ENCODE data around the gene SLCO1A2.

Gene SLCO1A2

GRCh38 chr12:21296348-21296747, 38.4 kb downstream of the SLCO1A2 start:
- H3K36me3 Mint-ChIP-seq: no peaks in the 10 kb centered on the region
- ATAC-seq (replicated peaks) (no peak), DNase-seq (no peak)
- H3K4me3 Mint-ChIP-seq: no peak overlapping the region
- no peak overlapping the region for H3K27ac Mint-ChIP-seq
- H3K27me3 Mint-ChIP-seq: peaks cover 0 to 4% of the 10 kb centered on the region in 2 donors
- H3K4me1 Mint-ChIP-seq: peaks cover 0 to 2% of the 10 kb centered on the region in 2 donors
- no peaks in the 10 kb centered on the region for H3K9me3 Mint-ChIP-seq

GRCh38 chr12:21294176-21294575, 40.5 kb downstream of the SLCO1A2 start:
- peaks cover 0 to 4% of the 10 kb centered on the region in 2 donors for H3K27me3 Mint-ChIP-seq
- no peaks in the 10 kb centered on the region for H3K9me3 Mint-ChIP-seq
- no peak overlapping the region for H3K4me3 Mint-ChIP-seq
- ATAC-seq (replicated peaks): no peak
- H3K4me1 Mint-ChIP-seq: peaks cover 0 to 2% of the 10 kb centered on the region in 2 donors
- H3K27ac Mint-ChIP-seq: no peak overlapping the region
- no peak for DNase-seq
- H3K36me3 Mint-ChIP-seq: no peaks in the 10 kb centered on the region

GRCh38 chr12:21292111-21292510, 42.6 kb downstream of the SLCO1A2 start:
- ATAC-seq (replicated peaks) (no peak), DNase-seq (no peak)
- Mint-ChIP-seq H3K9me3 (peaks cover 0 to 1% of the 10 kb centered on the region in 2 donors), H3K4me3 (no peak overlapping the region), H3K4me1 (peaks cover 0 to under 1% of the 10 kb centered on the region in 2 donors), H3K27ac (no peak overlapping the region), H3K27me3 (peaks cover 0 to 2% of the 10 kb centered on the region in 2 donors), H3K36me3 (no peaks in the 10 kb centered on the region)

- Mint-ChIP-seq H3K27ac (no peak overlapping the region), H3K4me3 (no peak overlapping the region), H3K36me3 (no peaks in the 10 kb centered on the region), H3K9me3 (peaks cover 0 to 1% of the 10 kb centered on the region in 2 donors), H3K27me3 (no peaks in the 10 kb centered on the region), H3K4me1 (no peaks in the 10 kb centered on the region)
- no peak for DNase-seq
- ATAC-seq (replicated peaks): no peak
Observed at GRCh38 chr12:21289698-21290097, 45.0 kb downstream of the SLCO1A2 start.

DNA sequence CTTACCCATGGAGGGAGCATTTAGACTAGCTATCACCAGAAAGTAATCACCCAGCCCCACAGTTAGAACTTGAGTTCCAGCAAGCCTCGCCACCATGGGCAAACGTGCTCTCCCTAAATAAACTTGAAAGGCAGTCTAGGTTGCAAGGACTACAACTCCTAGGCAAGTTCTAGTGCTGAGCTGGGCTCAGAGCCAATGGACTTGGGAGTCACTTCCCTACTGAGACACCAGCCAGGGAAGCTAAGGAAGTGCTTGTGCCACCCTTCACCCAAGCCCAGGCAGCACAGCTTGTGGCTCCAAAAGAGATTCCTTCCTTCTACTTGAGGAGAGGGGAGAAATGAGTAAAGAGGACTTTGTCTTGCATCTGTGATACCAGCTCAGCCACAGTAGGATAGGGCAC, 57.9 kb downstream of the SLCO1A2 start:
- H3K9me3 Mint-ChIP-seq: peaks cover 0 to 1% of the 10 kb centered on the region in 2 donors
- H3K27ac Mint-ChIP-seq: no peak overlapping the region
- no peaks in the 10 kb centered on the region for H3K4me1 Mint-ChIP-seq
- no peaks in the 10 kb centered on the region for H3K36me3 Mint-ChIP-seq
- no peak overlapping the region for H3K4me3 Mint-ChIP-seq
- peaks cover 0 to 7% of the 10 kb centered on the region in 2 donors for H3K27me3 Mint-ChIP-seq
- DNase-seq: no peak
- ATAC-seq (replicated peaks): no peak

DNA sequence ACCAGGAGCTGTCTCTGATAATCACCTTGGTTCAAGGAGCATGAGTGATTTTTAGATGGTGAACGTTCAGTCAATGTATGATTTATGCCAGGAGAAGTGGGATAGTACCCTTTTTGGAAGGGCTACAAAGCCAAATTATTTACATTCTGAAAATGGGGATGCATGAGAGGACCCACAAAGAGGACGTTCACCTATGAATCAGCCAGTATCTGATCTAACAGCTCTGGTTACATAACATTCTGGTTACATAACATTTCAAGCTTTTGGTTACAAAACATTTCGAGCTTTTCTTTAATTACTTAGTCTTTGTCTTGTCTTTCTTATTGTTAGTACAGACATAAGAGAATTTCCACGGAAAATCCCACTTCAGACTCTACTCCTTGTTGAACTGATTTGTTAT, 68.8 kb downstream of the SLCO1A2 start:
- Mint-ChIP-seq H3K27ac (no peak overlapping the region), H3K4me3 (no peak overlapping the region), H3K9me3 (peaks cover 7 to 10% of the 10 kb centered on the region in 2 donors), H3K4me1 (no peaks in the 10 kb centered on the region), H3K36me3 (no peaks in the 10 kb centered on the region), H3K27me3 (no peaks in the 10 kb centered on the region)
- ATAC-seq (replicated peaks): no peak
- no peak for DNase-seq

DNA sequence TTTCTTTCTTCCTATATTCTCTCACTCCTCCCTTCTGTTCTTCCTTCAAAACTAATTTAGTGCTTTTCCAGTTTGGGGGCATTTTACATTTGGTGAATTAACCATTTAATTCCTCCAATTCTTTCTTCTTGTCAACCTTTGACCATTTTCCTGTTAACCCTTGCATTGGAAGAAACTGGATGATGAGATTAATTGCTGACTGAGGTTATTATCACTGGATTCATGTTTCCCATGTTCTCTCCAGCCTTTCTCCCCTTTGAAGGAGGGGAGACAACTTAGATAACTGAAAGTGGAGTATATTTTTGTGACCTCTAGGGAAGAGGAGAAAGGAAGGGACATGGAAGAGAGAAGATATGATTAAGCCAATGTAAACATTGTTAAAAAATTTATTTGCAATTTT, 70.5 kb downstream of the SLCO1A2 start:
- no peaks in the 10 kb centered on the region for H3K27me3 Mint-ChIP-seq
- no peaks in the 10 kb centered on the region for H3K36me3 Mint-ChIP-seq
- no peak overlapping the region for H3K4me3 Mint-ChIP-seq
- H3K4me1 Mint-ChIP-seq: no peaks in the 10 kb centered on the region
- no peak for DNase-seq
- H3K27ac Mint-ChIP-seq: no peak overlapping the region
- ATAC-seq (replicated peaks): no peak
- peaks cover 7 to 20% of the 10 kb centered on the region in 2 donors for H3K9me3 Mint-ChIP-seq

DNA sequence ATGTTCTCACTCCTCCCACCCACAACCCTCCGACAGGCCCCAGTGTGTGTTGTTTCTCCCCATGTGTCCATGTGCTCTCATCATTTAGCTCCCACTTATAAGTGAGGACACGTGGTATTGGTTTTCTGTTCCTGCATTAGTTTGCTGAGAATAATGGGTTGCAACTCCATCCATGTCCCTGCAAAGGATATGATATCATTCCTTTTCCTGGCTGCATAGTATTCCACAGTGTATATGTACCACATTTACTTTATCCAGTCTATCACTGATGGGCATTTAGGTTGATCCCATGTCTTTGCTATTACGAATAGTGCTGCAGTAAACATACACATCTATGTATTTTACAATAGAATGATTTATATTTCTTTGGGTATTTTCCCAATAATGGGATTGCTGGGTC, 77.5 kb downstream of the SLCO1A2 start:
- Mint-ChIP-seq H3K36me3 (no peaks in the 10 kb centered on the region), H3K9me3 (peaks cover 4 to 10% of the 10 kb centered on the region in 2 donors), H3K27me3 (no peaks in the 10 kb centered on the region), H3K4me3 (no peak overlapping the region), H3K27ac (no peak overlapping the region), H3K4me1 (no peaks in the 10 kb centered on the region)
- DNase-seq: no peak
- no peak for ATAC-seq (replicated peaks)

GRCh38 chr12:21252070-21252469, 82.6 kb downstream of the SLCO1A2 start:
- H3K27ac Mint-ChIP-seq: no peak overlapping the region

GRCh38 chr12:21248679-21249078, 86.0 kb downstream of the SLCO1A2 start:
- Mint-ChIP-seq H3K4me3 (no peak overlapping the region), H3K27ac (no peak overlapping the region), H3K27me3 (no peaks in the 10 kb centered on the region), H3K36me3 (no peaks in the 10 kb centered on the region), H3K4me1 (no peaks in the 10 kb centered on the region), H3K9me3 (no peaks in the 10 kb centered on the region)
- DNase-seq: no peak
- ATAC-seq (replicated peaks): peak in 1 of 2 donors; percentile 48

More at GRCh38 chr12:21252070-21252469, 82.6 kb downstream of the SLCO1A2 start:
- Mint-ChIP-seq H3K27me3 (no peaks in the 10 kb centered on the region), H3K4me3 (no peak overlapping the region), H3K36me3 (no peaks in the 10 kb centered on the region), H3K9me3 (no peaks in the 10 kb centered on the region), H3K4me1 (no peaks in the 10 kb centered on the region)
- DNase-seq (no peak), ATAC-seq (replicated peaks) (no peak)

DNA sequence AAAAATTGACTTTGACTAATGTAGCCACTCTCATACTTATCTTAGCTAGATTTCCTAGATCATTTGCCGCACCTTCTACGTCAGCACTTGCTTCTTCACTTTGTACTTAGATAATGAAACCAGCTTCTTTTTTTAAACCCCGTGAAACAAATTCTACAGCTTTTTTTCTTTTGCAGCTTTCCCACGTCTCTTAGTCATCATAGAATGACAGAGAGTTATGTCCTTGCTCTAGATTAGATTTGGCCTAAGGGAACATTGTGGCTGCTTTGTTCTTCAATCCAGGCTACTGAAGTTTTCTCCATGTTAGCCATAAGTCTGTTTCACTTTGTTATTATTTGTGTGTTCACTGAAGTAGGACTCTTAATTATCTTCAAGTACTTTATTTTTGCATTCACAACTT, 94.9 kb downstream of the SLCO1A2 start:
- Mint-ChIP-seq H3K27ac (no peak overlapping the region), H3K36me3 (no peaks in the 10 kb centered on the region), H3K4me1 (no peaks in the 10 kb centered on the region), H3K27me3 (no peaks in the 10 kb centered on the region), H3K9me3 (no peaks in the 10 kb centered on the region), H3K4me3 (no peak overlapping the region)
- ATAC-seq (replicated peaks): no peak
- no peak for DNase-seq

DNA sequence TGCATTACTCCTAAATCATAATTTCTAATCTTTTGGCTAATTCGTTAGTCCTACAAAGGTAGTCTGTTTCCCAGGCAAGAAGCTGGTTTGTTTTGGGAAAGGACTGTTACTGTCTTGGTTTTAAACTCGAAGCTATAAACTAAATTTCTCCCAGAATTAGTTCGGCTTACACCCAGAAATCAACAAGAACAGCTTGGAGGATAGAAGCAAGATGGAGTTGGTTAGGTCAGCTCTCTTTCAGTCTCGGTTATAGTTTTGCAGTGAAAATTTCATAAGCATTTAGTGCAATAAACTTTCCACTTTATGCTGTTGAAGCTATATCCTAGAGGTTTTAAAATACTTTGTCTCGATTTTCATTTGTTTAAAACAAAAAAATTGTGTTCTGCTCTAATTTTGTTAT, 100.3 kb downstream of the SLCO1A2 start:
- no peak for DNase-seq
- Mint-ChIP-seq H3K4me1 (no peaks in the 10 kb centered on the region), H3K27me3 (no peaks in the 10 kb centered on the region), H3K27ac (no peak overlapping the region), H3K4me3 (no peak overlapping the region), H3K9me3 (peaks cover 0 to 3% of the 10 kb centered on the region in 2 donors), H3K36me3 (no peaks in the 10 kb centered on the region)
- no peak for ATAC-seq (replicated peaks)

GRCh38 chr12:21223930-21224329, 110.8 kb downstream of the SLCO1A2 start:
- Mint-ChIP-seq H3K4me1 (no peaks in the 10 kb centered on the region), H3K27ac (no peak overlapping the region), H3K27me3 (no peaks in the 10 kb centered on the region), H3K4me3 (no peak overlapping the region), H3K9me3 (no peaks in the 10 kb centered on the region), H3K36me3 (no peaks in the 10 kb centered on the region)
- ATAC-seq (replicated peaks): no peak
- DNase-seq: no peak

- Mint-ChIP-seq H3K4me3 (no peak overlapping the region), H3K9me3 (no peaks in the 10 kb centered on the region), H3K27me3 (no peaks in the 10 kb centered on the region), H3K36me3 (no peaks in the 10 kb centered on the region), H3K27ac (no peak overlapping the region), H3K4me1 (no peaks in the 10 kb centered on the region)
- ATAC-seq (replicated peaks) (no peak), DNase-seq (no peak)
Observed at GRCh38 chr12:21221778-21222177, 112.9 kb downstream of the SLCO1A2 start.

DNA sequence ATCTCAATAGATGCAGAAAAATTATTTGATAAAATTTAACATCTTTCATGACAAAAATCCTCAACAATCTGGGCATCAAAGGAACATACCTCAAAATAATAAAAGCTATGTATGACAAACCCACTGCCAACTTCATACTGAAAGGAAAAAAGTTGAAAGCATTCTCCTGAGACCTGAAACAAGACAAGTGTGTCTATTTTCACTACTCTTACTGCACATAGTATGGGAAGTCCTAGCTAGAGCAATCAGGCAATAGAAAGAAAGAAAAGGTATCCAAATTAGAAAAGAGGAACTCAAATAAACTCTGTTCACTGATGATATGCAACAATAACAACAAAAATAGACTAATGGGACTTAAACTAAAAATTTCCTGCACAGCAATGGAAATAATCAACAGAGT, 113.6 kb downstream of the SLCO1A2 start:
- Mint-ChIP-seq H3K4me1 (no peaks in the 10 kb centered on the region), H3K9me3 (no peaks in the 10 kb centered on the region), H3K36me3 (no peaks in the 10 kb centered on the region), H3K4me3 (no peak overlapping the region), H3K27me3 (no peaks in the 10 kb centered on the region), H3K27ac (no peak overlapping the region)
- DNase-seq (no peak), ATAC-seq (replicated peaks) (no peak)

- DNase-seq: no peak
- no peak overlapping the region for H3K4me3 Mint-ChIP-seq
- no peaks in the 10 kb centered on the region for H3K27me3 Mint-ChIP-seq
- ATAC-seq (replicated peaks): no peak
- H3K4me1 Mint-ChIP-seq: no peaks in the 10 kb centered on the region
- H3K36me3 Mint-ChIP-seq: no peaks in the 10 kb centered on the region
- no peaks in the 10 kb centered on the region for H3K9me3 Mint-ChIP-seq
- H3K27ac Mint-ChIP-seq: no peak overlapping the region
Observed at GRCh38 chr12:21220266-21220665, 114.5 kb downstream of the SLCO1A2 start.

Measured in stimulated activated naive B cell treated with anti-CD40 and anti-IgM and Interleukin-4, amounts not matched to agents 10 μg/mL and 1 μg/mL and 100 μg/mL, for 72 hours (primary cell).